GM18507 (cell line): ENCODE data around the gene DRC1.

Experiments
- DNase-seq: peaks from one replicate; pipeline ENCODE4 v3.0.0; 2011; ENCODE audit warnings: low read depth; ENCODE audit not compliant: insufficient read length; ENCODE audit errors: extremely low spot score
- FAIRE-seq: peaks from 2 replicates; lab custom pipeline; 2011; peaks lifted over from hg19 to GRCh38; lab: Jason Lieb, UNC

The DRC1 gene

DNA sequence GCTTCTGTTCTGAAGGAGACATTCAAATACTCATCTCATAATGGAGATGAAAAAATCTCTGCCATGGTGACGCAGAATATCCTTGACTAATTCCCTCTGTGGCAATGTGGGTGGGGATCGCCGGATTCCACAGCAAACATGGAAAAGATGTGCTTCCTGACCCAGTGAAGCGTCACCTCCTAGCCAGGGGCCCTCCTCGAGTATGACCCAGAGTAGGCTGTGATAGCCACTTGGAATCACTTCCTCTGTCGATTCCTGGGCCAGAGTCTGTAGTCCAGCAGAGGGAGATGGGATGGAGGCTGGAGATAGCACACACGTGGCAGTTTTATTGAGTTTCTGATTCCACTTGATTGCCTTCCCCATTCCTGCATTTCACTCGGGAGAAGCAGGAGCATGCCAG, 36.8 kb downstream of the DRC1 start:
- DNase-seq (no peak), FAIRE-seq (no peak)

DNA sequence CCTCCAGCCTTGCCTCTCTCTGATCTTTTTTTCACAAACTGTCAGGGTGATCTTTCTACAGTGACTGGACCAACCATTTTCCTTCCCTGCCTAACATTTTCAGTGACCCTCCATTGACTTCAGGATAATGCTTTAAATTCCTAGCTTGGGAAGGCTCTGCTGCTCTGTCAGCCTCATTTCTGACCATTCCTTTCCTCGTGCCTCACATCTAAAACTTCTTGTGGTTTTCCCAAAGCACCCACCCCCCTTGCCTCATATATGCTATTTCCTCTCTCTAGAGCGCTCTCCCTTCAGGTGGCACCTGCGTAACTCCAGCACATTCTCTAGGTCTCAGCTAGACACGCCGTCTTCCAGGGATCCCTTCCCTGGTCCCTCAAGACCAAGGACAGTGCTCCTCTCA, 37.2 kb downstream of the DRC1 start:
- DNase-seq = no peak
- FAIRE-seq = no peak

DNA sequence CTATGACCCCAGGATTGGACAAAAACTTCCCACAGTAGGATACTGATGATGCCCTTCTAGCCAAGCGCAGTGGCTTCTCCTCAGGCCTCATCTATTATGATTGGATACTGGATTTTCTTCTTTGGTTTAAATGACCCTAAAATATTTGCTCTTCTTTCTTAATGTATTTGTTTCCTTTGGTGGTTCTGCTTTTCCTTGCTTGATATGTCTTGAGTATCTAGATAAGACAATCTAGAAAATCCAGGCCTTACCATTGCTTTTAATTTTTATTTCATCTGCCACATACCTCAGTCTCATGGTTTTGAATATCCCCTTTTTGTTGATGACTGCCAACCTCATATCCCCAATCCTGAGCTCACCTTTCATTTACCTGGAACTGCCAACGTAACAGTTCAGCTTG, 40.6 kb downstream of the DRC1 start:
- no peak for FAIRE-seq
- no peak for DNase-seq

DNA sequence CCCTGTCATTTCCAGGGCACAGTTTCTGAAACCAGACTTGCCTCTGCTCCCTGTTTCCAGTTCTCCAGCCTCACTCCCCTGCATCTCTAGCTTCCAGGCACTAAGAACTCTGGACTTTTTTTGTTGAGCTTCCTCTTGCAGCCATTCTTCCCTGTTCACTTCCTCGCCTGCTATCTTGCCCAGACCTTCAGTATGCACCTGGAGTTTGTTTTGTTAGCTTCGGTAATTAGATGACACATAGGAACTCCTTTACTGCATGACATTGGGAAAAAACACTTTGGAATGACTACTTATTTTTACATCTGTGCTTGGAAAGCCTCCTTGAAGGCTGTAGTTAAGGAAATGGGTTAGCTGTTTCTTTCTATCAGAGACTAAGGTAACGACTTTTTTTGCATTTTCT, 41.0 kb downstream of the DRC1 start:
- no peak for DNase-seq
- FAIRE-seq = no peak

DNA sequence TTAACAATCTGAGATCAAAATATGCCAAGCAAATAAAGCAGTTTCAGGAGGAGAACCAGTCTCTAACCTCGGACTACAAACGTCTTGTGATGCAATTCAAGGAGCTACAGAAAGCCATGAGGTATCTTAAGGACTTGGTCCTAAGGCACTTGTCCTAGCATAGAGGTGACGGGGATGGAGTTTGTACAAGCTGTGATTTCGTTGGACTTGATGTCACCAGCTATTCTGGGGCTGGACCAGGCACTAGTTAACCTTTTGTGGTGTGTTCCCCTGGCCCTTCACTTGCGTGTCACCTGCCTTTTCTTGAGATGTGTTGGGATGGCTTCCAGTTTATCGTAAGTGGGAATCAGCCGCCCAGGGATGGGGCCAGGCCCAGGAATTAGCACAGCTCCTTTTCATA, 42.5 kb downstream of the DRC1 start:
- FAIRE-seq = no peak

DNA sequence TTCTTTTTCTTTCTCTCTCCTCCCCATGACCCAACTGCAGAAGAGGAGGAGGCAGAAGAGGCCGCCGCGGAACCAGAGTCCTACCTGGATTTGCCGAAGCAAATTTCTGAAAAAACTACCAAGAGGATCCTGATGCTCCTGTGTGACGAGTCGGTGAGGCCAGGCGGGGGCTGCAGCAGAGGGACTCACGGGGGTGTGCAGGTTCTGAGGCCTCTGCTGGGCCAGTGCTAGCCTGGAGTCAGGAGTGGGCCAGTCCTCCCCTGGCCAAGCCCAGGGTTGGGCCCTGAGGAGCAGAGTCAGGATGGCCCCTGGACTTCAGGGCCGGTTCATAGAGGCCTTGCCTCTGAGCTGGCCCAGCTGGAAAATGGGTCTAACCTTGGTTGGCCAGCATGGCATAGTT, 46.9 kb downstream of the DRC1 start:
- DNase-seq (no peak), FAIRE-seq (no peak)

More for the DNA sequence above, 42.5 kb downstream of the DRC1 start:
- no peak for DNase-seq

DNA sequence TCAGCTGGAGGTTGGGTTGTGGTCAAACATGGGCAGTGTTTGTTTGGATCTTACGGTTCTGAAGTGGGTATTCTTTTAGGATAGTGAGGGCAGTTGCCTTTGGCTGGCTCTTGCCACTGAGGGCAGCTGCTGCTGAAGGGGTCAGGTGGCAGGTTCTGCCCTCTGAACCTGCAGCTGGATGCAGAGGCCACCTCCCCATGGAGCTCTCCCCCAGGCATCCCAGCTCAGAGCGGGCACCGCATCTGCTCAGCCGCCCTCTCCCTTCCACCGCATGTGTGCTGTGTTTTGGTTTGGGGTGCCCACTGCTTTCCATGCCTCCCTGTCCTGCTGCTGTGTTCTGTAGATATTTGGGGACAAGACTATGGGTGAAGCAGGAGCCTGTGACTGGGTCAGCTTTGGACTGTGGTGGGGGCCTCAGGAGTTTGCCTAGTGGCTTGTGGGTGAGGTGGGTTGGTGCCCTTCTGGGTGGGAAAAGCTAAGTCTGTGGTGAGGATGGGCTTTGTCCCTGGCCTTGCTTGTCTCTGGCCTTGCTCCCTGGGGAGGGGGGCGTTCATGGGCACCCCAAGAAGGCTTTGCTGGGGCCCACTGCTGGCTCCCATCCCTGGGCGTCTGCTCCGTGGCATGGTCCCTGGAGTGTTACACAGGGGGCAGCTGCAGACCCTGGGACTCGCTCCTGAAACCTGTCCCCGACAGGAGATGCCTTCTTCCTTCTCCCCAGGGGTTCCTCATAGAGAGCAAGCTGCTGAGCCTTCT, 47.7 kb downstream of the DRC1 start:
- DNase-seq (no peak), FAIRE-seq (no peak)

DNA sequence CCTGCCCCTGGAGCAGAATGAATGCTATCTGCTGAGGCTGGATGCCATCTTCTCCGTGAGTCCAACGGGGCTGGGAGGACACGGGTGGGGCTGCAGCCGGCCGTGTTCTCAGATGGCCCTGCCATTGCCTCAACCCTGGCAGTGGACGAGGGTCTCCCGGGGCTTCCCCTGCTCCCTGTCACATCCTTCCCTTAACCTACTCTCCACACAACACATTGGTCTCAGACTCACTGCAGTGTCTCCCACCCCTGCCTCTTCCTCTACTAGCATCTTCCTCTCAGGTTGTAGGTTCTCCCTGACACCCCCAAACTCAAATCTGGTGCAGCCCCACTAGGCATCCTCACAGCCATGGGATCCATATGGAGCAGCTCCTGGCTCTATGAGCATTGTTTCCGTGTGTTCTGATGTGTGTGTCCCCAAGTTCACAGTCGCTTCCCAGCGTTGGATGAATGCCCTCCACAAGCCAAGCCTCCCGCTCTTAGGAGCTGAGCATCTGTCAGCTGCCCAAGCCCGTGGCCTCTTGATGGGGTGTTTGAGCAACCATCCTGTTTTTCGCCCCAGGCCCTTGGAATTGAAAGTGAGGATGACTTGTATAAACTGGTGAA, 48.4 kb downstream of the DRC1 start:
- FAIRE-seq (no peak), DNase-seq (no peak)

DNA sequence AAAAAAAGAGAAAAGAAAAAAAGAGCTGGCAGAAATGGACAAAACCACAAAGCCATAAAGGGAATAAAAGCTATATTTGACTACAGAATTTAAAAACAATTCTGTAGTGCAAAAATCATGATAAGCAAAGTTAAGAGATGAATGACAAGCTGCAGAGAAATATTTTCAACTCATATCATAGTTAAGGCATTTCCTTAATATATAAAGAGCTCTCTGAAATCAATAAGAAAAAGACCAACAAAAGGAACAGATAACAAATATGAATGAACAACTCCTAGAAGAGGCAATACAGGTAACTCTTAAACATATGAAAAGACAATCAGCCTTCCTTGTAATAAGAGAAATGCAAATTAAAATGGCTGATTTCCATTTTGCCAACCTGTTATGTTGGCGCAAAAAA, 50.0 kb downstream of the DRC1 start:
- FAIRE-seq = no peak
- DNase-seq = no peak

DNA sequence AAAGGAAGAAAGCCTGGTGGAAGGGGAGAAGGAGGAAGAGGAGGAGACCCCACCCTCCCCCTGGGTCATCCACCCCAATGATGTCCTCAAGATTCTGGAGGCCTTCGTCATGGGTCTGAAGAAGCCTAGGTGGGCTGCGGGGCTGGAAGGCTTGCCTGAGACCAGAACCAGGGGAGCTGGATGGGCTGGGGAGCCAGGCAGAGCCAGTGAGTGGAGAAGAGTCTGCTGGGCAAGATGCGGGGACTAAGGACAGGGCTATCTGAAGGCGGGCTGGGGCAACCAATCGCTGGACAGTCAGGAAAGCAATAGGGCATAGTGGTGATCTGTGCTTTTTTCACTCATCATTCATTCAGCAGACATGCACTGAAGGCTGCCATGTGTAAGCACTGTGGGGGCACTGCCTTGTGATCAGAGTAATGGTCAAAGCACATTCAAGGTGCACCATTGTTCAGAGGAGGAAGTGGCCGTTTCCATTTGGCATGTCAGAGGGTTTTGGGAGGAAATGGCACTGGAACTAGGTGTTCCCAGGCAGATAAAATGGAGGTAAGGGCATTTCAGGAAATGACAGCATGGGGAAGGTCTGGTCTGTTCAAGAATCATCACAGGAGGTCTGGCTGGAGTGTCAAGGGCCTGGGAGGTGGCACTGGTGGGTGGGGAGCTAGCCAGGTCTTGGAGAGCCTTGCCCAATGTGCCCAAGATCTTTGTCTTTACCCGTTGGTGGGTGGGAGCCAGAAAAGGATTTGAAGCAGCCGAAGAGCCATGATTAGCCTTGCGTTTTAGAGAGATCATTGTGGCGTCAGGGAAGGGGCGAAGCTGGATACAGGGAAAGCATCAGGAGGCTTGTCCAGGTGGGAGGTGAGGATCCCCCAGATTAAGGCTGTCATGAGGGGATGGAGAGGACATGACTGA, 52.0 kb downstream of the DRC1 start:
- DNase-seq = no peak

DNA sequence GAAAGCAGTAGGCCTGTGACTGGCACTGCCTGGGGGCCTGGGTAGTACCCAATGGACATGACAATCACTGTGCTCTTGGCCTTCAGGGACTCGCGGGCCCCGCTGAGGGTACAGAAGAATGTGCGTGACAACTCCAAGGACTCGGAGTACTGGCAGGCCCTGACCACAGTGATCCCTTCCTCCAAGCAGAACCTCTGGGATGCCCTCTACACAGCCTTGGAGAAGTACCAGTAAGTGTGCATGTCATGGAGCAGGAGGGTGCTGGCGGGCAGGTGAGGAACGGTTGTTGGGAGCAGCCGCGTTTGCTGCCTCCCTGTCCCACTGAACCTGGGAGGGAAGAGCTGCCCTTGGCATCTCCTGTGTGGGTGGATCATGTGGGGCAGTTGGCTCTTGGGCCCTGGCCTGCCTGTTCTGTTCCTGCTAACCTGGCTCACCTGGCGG, 52.9 kb downstream of the DRC1 start:
- no peak for FAIRE-seq
- DNase-seq = no peak

More for the DNA sequence above, 52.0 kb downstream of the DRC1 start:
- no peak for FAIRE-seq

DNA sequence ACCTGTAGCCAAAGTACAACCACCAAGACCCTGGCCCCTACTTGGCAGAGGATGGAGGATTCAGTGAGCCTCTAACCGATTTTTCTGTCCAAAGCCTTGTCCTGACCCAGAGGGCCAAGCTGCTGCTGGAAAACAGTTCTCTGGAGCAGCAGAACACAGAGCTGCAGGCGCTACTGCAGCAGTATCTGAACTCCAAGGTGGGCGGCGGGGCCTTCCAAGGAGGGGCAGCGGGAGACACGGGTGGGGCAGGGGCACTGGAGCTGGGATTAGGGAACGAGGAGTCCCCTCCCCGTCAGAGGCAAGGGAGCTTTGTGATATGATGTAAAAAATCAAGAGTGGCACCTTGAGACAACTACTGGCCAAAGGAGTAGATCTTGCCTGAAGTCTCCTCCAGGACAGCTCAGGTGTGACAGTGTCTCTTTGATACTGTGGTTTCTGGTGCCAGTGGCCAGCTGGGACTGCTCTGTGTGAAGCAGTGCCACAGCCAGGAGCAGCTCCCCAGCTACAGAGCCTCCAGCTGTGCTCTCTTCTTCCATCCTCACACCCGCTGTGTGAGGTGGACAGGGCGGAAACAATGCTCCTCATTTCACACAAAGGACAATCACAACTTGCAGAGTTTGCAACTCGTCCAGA, 53.4 kb downstream of the DRC1 start:
- DNase-seq (no peak), FAIRE-seq (no peak)

DNA sequence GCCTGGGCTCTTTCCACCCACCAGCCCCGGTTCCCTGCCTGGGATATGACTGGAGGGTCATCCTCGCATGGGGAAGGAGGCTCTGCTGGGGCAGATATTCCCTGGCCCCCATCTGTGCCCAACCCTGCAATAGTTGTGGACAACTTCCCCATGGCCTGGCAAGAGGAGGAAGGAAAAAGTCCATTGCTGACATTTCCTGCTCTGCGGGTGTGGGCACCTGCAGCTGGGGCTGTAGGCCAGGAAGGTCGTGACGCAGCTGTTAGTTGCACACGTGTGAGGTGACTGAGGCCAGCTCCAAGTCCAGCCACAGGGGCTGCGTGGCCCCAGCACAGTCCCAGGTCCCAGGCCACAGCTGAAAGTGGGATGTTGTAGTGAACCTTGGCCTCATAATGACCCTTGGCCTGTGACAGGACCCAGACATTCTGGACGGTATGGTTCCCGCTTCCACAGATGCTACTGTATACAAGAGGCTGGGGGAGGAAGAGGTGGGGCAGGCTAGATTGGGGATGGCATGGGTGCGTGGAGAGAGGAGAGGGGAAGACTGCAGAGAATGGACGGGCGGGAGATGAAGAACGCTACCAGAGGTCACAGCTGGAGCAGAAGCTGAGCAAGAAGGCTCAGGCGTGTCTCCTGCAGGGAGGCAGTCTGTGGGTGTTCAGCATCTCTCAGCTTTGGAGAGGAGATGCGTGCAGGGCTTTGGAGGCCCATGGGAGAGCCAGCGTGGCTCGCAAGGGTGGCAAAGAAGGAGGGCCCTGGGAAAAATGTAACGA, 54.1 kb downstream of the DRC1 start:
- FAIRE-seq (no peak), DNase-seq (no peak)

DNA sequence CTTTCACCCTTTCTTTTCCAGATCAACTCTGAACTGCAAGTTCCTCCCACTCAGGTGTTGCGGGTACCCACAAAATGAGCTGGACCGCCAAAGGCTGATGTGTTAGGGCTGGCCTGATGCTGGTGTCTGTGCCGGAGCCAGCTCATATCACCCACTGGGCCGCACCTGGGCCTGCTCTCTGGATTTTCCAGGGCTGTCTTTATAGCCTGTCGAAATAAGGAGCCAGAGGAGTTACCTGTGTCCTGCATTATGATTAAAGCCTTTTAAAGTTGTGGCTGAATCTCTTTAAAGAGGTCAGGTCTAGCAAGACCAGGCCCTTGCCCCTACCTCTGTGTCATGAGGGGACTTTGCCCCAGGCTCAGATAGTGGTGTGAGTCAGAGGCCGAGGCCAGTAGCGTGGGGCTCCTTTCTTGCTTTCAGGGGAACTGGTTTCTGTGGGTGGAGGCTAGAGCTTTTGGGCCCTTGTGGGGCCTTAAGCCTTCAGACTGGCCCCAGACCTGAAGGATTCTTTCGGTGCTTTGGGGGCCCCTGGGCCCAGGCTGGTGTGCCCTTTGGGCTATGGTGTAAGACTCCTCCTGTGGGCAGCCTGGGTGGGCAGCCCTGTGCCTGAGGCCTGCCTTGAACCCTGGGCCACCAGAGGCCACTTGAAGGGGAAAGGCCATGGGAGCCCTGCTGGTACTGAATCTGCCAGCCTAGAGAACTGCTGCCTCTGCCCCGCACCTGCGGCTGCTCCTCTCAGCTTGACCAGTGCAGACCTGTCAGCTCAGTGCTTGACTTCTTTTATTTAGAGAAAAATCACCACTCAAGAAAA, 54.9 kb downstream of the DRC1 start:
- DNase-seq (no peak), FAIRE-seq (no peak)

DNA sequence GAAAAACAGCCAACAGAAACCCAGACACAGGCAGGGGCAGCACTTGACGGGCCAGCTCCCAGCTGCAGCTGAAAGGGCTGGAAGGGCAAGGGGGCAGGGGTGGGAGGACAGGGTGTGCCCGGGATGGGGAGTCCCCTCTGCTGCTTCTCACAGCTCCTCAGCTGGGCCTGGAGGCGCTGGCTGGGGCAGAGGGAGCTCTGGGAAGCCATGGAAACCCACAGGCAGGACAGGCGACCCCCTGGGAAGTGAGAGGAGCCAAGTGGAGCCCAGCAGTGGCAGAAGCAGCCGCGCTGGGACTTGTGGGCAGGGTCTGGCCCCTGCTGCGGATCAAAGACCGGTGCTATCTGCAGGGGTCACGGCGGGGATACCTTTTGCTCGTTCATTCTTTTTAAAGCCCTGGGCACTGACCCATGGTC, 55.5 kb downstream of the DRC1 start:
- FAIRE-seq (no peak), DNase-seq (no peak)

DNA sequence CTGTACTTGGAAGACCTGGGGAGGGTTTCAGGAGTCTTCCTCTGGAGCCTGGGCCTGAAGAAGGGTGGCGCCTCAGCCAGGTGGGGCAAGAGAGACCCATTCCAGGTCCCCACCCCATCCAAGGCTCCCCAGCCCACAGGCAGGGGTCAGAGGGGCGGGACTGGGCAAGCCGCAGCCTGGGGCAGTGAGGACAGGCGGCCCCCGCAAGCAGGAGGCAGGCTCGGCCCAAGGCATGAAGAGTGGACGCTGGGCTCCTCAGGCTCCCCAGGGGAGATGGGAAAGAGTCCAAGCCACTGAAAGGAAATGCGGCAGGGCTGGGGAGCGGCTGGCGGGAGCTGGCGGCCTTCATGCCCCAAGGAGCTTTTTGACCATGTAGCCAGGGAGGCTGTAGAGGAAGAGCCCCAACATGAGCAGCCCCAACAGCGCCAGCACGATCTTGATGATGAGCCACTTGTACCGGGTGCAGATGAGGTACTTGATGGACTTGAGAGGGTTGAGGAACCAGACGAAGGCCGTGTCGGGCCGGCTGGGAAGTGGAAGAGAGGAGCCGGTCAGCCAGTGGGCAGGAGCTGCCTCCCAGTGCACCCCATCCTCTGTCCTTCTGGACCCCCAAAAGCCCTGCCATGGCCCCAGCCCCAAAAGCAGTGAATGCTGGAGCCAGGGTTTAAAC, 56.1 kb downstream of the DRC1 start:
- FAIRE-seq = no peak

DNA sequence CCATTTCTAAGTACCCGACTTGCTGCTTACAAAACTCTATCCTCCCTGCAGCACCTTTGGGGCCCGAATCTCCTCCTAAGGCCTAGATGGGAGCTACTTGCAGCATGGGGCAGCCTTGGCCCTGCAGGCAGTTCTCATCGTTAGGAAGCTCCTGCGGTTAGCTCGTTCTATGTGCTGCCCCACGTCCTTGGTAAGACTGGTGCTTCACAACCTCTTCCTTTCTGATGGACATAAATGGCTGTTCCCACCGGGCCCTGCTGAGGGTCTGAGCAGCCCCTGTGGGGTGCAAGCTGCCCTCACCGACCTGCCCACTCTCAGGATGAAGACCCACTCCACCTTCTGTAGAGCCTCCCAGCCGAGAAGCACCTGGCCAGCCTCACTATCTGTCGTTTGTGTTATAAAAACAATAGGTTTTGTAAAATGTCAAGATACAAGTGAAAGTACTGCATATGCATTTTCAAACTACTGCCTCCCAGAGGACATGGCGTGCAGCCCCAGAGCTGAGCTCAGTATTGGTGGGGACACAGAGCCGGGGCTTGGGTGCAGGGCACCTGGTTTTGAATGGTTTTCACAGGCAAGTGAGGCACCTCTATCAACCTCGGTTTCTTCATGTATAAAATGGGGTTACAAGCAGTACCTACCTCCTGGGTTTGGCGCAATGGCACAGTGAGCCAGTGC, 56.8 kb downstream of the DRC1 start:
- DNase-seq (no peak), FAIRE-seq (no peak)

More for the DNA sequence above, 56.1 kb downstream of the DRC1 start:
- DNase-seq = no peak
